ENCODE data around the gene NEAT1.
A peak's percentile ranks its signal among the peaks of the same experiment; 100 is the strongest.

DNA sequence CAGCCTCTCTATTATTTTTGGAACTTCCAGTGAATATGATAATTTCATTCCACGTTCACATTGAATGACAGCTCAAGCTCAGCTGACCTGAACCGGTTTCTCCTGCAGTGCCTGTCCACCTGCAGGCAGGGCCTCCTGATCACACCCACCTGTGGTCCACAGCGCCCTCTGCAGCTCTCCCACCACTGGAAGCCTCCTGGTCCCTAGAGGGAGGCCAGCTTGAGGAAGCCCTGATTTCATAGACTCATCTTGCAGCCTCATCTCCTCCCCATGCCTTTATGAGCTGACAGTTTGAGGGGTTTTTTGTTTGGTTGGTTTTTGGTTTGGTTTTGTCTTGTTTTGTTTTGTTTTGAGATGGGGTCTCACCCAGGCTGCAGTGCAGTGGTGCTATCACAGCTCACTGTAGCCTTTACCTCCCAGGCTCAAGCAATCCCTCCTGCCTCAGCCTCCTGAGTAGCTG lies 46.3 kb downstream of the NEAT1 start:
- TF ChIP-seq, protein P1, sequence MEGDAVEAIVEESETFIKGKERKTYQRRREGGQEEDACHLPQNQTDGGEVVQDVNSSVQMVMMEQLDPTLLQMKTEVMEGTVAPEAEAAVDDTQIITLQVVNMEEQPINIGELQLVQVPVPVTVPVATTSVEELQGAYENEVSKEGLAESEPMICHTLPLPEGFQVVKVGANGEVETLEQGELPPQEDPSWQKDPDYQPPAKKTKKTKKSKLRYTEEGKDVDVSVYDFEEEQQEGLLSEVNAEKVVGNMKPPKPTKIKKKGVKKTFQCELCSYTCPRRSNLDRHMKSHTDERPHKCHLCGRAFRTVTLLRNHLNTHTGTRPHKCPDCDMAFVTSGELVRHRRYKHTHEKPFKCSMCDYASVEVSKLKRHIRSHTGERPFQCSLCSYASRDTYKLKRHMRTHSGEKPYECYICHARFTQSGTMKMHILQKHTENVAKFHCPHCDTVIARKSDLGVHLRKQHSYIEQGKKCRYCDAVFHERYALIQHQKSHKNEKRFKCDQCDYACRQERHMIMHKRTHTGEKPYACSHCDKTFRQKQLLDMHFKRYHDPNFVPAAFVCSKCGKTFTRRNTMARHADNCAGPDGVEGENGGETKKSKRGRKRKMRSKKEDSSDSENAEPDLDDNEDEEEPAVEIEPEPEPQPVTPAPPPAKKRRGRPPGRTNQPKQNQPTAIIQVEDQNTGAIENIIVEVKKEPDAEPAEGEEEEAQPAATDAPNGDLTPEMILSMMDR (IDR thresholded peaks at IDR 0.05), result peak; percentile 56 to 87 (median 71)
- TF ChIP-seq POLR2A (IDR thresholded peaks at IDR 0.05) (no peak), EP300 (IDR thresholded peaks at IDR 0.05) (no peak)
